Stomach smooth muscle (tissue), 2 donors: ENCODE results near the gene CCDC122.
"Not testable (repeated sequence)": the region's sequence is repeated elsewhere in the genome, so short reads cannot be mapped to it uniquely, and the experiment has no call there.

ENCODE experiments used
- H3K27ac ChIP-seq: one replicate; pipeline ENCODE4 v1.7.0; 2013; ENCODE audit warnings: mild to moderate bottlenecking, low read length, inconsistent platforms
- H3K27me3 ChIP-seq, 2 donors: one replicate each; pipeline ENCODE4 v1.7.0; 2013; ENCODE audit warnings: low read length in 2 of 2; ENCODE audit not compliant: insufficient read depth in 2 of 2, control insufficient read depth in 1 of 2
- H3K36me3 ChIP-seq, 2 donors: one replicate each; pipeline ENCODE4 v1.7.0; 2013; ENCODE audit warnings: low read length in 2 of 2; ENCODE audit not compliant: control insufficient read depth in 2 of 2, insufficient read depth in 2 of 2
- H3K4me1 ChIP-seq: one replicate; pipeline ENCODE4 v1.7.0; 2013; ENCODE audit warnings: low read length; ENCODE audit not compliant: control insufficient read depth, insufficient read depth
- H3K4me3 ChIP-seq, 2 donors: one replicate each; pipeline ENCODE4 v1.7.0; 2013; ENCODE audit warnings: low read length in 2 of 2
- H3K9ac ChIP-seq, 2 donors: one replicate each; pipeline ENCODE4 v1.7.0; 2013; ENCODE audit warnings: low read length in 2 of 2, mild to moderate bottlenecking in 1 of 2
- H3K9me3 ChIP-seq, 2 donors: one replicate each; pipeline ENCODE4 v1.7.0; 2013; ENCODE audit warnings: low read length in 2 of 2; ENCODE audit not compliant: control insufficient read depth in 2 of 2
- donor health status: healthy.
- donor health status: Pancreatic carcinoma.

The CCDC122 gene

DNA sequence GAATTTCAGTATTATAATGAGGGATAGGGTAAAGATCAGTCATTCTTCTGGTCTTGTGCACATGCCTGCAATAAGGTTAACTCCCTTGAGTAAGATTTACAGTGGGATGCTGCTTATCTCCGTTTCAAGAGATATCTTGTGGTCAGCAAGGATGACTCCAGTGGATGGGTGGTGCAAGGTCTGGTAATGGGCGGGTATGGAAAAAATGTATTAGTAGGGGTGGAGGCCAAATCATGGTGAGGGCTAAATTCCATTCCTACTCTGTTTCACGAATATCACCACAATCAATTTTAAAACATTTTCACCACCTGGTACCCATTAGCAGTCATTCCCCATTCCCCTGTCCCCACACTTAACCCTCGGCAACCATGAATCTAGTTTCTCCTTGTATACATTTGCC is 40.6 kb downstream of the CCDC122 start:
- H3K9me3 ChIP-seq = no peaks in the 10 kb centered on the region
- no peaks in the 10 kb centered on the region for H3K4me1 ChIP-seq
- no peak overlapping the region for H3K4me3 ChIP-seq
- H3K27ac ChIP-seq = no peak overlapping the region
- no peak overlapping the region for H3K9ac ChIP-seq
- no peaks in the 10 kb centered on the region for H3K27me3 ChIP-seq
- no peaks in the 10 kb centered on the region for H3K36me3 ChIP-seq

DNA sequence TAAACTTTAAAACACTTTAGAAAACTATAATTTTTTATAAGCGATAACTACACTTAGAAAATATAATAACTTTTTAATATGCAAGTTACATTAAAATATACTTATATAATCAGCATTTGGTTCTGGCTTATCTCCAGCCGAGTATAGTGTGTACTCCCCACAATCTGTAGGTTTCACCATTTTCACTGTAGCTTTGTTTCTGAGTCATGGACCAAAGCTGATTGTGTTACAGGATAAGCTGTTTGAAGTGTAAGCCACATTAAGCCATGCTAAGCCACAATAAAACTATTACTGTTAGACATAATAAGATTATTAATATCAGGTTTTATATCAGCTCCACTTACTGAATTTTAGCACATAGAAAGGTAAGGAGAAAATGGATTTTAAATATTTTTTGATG is 43.8 kb downstream of the CCDC122 start:
- H3K4me1 ChIP-seq = no peaks in the 10 kb centered on the region
- no peak overlapping the region for H3K27ac ChIP-seq
- no peak overlapping the region for H3K4me3 ChIP-seq
- H3K9ac ChIP-seq = no peak overlapping the region
- no peaks in the 10 kb centered on the region for H3K36me3 ChIP-seq
- H3K27me3 ChIP-seq = no peaks in the 10 kb centered on the region
- no peaks in the 10 kb centered on the region for H3K9me3 ChIP-seq

DNA sequence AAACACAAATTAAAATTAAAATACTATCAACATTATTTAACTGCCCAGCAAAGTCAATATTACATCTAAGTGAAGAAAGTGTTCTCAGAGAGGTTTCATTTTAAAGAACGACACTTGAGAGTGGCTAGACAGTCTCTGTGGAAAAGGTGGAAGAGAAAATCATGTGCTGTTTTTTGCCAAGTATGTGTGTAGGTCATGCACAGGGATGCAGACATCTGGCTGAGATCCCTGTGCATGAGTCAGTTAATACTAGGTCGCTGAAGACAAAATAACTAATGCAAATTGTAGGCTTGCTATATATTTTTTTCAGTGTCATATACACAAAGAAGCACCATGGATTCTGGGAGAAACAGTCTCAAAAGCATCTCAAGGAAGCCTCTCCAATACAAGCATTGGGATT is 48.5 kb downstream of the CCDC122 start:
- H3K36me3 ChIP-seq = no peaks in the 10 kb centered on the region
- no peaks in the 10 kb centered on the region for H3K9me3 ChIP-seq
- H3K4me1 ChIP-seq = no peaks in the 10 kb centered on the region
- no peak overlapping the region for H3K9ac ChIP-seq
- H3K4me3 ChIP-seq = no peak overlapping the region
- H3K27me3 ChIP-seq = no peaks in the 10 kb centered on the region
- H3K27ac ChIP-seq = no peak overlapping the region

DNA sequence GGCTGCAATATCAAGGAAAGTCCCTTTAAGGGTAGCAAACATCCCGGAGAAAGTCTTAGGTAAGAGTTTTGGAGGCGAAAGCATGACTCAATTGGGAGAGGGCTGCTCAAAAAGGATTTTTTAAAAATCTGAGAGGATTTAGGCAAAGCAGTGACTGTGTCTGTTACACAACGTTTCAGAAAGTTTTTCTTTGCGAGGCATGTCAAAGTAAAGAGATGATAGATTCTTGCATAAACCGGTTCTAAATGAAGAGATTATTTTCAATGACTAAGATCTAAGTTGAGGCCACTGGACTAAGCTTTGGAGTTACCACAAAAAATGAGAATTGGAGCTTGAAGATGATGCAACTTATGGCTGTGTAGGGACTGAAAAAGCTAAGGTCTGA is 49.1 kb downstream of the CCDC122 start:
- Histone ChIP-seq H3K9ac (no peak overlapping the region), H3K4me3 (no peak overlapping the region), H3K36me3 (no peaks in the 10 kb centered on the region), H3K27ac (no peak overlapping the region), H3K27me3 (no peaks in the 10 kb centered on the region), H3K9me3 (no peaks in the 10 kb centered on the region), H3K4me1 (no peaks in the 10 kb centered on the region)

DNA sequence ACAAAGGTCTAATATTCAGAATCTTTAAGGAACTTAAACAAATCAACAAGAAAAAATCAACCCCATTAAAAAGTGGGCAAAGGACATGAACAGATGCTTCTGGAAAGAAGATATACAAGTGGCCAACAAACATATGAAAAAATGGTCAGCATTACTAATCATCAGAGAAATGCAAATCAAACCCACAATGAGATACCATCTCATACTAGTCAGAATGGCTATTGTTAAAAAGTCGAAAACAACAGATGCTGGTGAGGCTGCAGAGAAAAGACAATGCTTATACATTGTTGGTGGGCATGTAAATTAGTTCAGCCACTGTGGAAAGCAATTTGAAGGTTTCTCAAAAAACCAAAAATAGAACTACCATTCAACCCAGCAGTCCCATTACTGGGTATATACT is 54.9 kb downstream of the CCDC122 start:
- not testable (repeated sequence) for H3K36me3 ChIP-seq, H3K27ac ChIP-seq, H3K4me3 ChIP-seq

DNA sequence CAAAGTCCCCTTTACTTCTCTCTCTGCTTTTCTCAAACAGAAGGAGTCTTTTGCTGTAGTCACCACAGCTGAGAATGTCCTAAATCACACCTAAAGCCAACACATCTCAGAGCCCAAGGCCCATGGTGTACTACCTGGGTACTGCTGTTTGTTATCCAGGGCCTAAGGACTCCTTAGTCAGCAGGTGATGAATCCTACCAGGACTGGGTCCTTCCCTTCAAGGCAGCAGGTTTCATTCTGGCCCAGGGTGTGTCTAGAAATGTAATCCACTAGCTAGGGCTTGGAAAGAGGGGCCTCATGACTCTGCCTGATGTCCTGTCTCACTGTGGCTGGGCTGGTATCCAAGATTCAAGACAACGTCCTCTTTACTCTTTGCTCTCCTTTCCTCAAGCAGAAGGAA is 56.6 kb downstream of the CCDC122 start:
- Histone ChIP-seq H3K9me3 (no peaks in the 10 kb centered on the region), H3K9ac (no peak overlapping the region), H3K4me1 (no peaks in the 10 kb centered on the region), H3K36me3 (no peaks in the 10 kb centered on the region), H3K4me3 (no peak overlapping the region), H3K27ac (no peak overlapping the region), H3K27me3 (no peaks in the 10 kb centered on the region)

More for the DNA sequence above, 54.9 kb downstream of the CCDC122 start:
- H3K27me3 ChIP-seq, H3K4me1 ChIP-seq, H3K9me3 ChIP-seq, H3K9ac ChIP-seq: not testable (repeated sequence)

DNA sequence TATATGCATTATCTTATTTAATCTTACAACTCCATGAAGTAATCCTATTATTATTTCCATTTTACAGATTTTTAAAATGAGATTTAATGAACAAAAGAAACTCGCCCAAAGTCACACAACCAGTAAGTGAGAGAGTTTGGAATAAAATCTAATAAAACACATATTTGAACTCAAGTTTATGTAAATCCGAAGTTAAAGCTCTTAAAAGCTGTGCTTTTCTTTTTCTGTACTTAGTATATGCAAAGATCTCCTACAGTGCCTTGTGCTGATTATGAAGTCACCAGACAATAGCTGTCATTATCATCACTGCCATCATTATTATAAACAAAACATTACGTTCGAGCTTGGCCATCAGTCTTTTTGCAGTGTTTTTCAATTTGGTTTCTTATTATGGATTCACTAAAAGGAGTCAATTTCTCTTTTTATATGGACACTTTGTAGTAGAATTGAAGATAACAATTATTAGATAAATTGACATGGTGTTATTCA is 63.1 kb downstream of the CCDC122 start:
- Histone ChIP-seq H3K9me3 (no peaks in the 10 kb centered on the region), H3K4me3 (no peak overlapping the region), H3K36me3 (no peaks in the 10 kb centered on the region), H3K27ac (no peak overlapping the region), H3K4me1 (peaks cover 6% of the 10 kb centered on the region), H3K9ac (no peak overlapping the region), H3K27me3 (no peaks in the 10 kb centered on the region)

DNA sequence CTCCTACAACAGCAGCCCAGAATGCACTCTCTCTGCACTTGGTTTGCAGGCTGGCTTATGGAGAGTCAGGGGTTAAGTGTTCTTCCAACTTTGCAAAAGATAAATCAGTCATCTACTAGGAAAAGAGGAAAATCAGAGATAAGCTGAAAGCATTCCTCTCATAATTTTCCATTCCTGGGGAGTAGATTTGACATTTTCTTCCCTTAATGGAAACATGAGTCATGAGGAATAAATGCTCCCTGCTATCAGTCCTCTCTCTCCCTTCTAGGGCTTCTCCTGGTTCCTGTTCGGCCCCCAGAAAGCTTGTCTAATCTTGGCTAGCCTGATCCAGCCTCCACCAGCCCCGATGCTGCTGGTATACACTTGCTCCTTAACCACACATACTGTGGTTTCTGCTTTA is 64.3 kb downstream of the CCDC122 start:
- H3K36me3 ChIP-seq = no peaks in the 10 kb centered on the region
- no peak overlapping the region for H3K9ac ChIP-seq
- H3K27ac ChIP-seq = peak overlapping the region; percentile 13
- H3K4me1 ChIP-seq = peaks cover 6% of the 10 kb centered on the region
- no peaks in the 10 kb centered on the region for H3K9me3 ChIP-seq
- no peak overlapping the region for H3K4me3 ChIP-seq
- H3K27me3 ChIP-seq = no peaks in the 10 kb centered on the region

DNA sequence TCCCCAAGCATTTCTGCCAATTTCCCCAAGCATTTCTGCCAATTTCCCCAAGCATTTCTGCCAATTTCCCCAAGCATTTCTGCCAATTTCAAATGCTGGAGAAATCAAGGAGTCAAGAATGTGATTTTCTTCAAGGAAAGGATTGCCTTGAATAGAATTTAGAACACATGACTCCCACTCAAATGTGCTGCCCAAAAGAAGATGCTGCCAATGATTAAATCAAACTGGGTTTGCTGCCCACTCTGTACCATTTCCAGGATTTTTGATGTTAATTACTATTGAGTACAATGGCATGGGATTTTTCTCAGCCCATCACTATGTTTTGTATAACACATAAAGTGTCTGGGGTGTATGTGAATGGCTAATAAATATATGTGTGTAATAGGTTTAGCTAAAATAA is 70.9 kb downstream of the CCDC122 start:
- Histone ChIP-seq H3K9ac (no peak overlapping the region), H3K9me3 (no peaks in the 10 kb centered on the region), H3K4me1 (no peaks in the 10 kb centered on the region), H3K4me3 (no peak overlapping the region), H3K27me3 (no peaks in the 10 kb centered on the region), H3K27ac (no peak overlapping the region), H3K36me3 (no peaks in the 10 kb centered on the region)

DNA sequence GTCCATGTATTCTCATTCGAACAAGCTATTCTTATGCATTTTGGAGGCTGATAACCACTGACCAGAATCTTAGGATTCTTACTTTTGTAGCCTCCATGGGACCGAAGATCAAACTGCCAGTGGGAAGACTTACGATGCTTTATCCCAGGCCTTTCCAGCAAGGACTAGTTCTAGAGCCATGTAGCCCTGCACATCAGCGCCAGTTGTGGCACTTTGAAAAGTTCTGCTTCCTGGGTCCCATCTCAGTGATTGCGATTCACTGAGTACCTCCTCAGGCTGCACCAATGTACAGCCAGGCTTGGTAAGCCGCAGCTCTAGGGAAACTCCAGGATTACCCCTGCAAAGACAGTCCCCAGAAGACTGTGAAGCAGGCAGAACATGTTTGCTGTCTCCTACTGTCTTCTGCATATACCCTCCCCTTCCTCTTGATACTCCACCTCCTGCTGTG is 73.8 kb downstream of the CCDC122 start:
- Histone ChIP-seq H3K27ac (no peak overlapping the region), H3K9me3 (no peaks in the 10 kb centered on the region)

DNA sequence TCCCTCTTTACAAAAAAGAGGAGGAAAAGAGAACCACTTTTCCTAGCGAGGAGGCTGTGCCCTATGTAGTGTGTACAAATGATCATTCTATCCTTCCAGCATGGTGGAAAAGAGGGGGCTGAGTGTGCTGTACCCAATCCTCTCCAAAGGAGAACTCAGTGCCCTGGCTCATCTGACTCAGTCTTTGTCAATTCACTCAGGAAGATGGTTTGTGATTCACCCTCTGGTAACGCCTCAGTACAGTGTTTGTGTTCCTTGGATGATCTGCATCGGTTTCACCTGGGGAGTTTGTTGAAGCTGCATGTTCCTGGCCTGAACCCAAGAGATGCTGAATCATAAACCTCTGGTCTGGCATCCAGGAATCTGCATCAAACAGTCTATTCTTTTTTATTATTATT is 74.5 kb downstream of the CCDC122 start:
- Histone ChIP-seq H3K36me3 (no peaks in the 10 kb centered on the region), H3K4me1 (no peaks in the 10 kb centered on the region), H3K27me3 (no peaks in the 10 kb centered on the region), H3K27ac (no peak overlapping the region), H3K4me3 (peak overlapping the region; percentile 36 to 43), H3K9me3 (no peaks in the 10 kb centered on the region), H3K9ac (peak overlapping the region; percentile 22 to 44)

More for the DNA sequence above, 73.8 kb downstream of the CCDC122 start:
- H3K27me3 ChIP-seq = no peaks in the 10 kb centered on the region
- no peaks in the 10 kb centered on the region for H3K36me3 ChIP-seq
- H3K4me1 ChIP-seq = no peaks in the 10 kb centered on the region
- no peak overlapping the region for H3K9ac ChIP-seq
- H3K4me3 ChIP-seq = no peak overlapping the region
